MM.1S (cell line): ENCODE results near the gene PSMA5.

ENCODE experiments used
- CTCF ChIP-seq: fragments of 300-600 bp; sonication (generic); IDR thresholded peaks from 2 replicates; pipeline ENCODE4 v1.5.1; 2016; ENCODE audit warnings: antibody characterized with exemption, low read length, mixed read lengths
- EZH2 ChIP-seq: fragments of 300-600 bp; sonication (generic); optimal IDR thresholded peaks from 2 replicates; pipeline ENCODE3; 2017; ENCODE audit warnings: low read depth, mild to moderate bottlenecking, antibody characterized with exemption, low read length, mixed read lengths
- EZH2phosphoT487 ChIP-seq: fragments of 300-600 bp; sonication (generic); IDR thresholded peaks from 2 replicates; pipeline ENCODE4 v1.6.1; 2018; ENCODE audit warnings: antibody characterized with exemption, low read length

GRCh38 chr1:109381573-109381972 lies 44.7 kb downstream of the PSMA5 start:
- TF ChIP-seq EZH2 = no peak
- no peak for TF ChIP-seq CTCF
- TF ChIP-seq EZH2phosphoT487 = no peak
